IPS DF 19.7 (cell line): Measurements from ENCODE around the gene BACH2.
A peak's percentile ranks its signal among the peaks of the same experiment; 100 is the strongest.
"Not testable (repeated sequence)": the region's sequence is repeated elsewhere in the genome, so short reads cannot be mapped to it uniquely, and the experiment has no call there.

Source experiments
- DNase-seq: peaks from one replicate; pipeline ENCODE4 v3.0.0-alpha.2; 2013; ENCODE audit warnings: low read depth, low spot score

The BACH2 gene

DNA sequence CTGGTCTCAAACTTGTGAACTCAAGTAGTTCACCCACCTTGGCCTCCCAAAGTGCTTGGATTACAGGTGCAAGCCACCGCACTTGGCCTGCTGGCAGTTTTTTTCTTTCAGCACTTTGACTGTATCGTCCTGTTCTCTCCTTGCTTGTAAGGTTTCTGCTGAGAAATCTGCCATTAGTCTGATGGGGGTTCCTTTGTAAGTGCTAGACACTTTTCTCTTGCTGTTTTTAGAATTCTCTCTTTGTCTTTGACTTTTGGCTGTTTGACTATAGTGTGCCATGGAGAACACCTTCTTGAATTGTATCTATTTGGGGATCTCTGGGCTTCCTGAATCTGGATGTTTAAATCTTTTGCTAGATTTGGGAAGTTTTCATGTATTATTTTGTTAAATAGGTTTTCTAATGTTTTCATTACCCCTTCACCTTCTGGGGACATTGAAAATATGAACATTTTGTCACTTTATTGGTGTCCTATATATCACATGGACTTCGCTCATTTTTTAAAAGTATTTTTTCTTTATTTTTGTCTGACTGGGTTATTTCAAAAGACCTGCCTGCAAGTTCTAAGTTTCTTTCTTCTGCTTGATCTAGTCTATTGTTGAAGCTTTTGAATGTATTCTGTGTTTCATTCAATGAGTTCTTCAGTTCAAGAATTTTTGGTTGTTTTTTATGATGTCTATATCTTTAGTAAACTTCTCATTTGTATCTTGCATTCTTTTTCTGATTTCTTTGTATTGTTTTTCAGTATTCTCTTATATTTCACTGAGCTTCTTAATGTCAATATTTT is 380.3 kb downstream of the BACH2 start:
- DNase-seq, result no peak

DNA sequence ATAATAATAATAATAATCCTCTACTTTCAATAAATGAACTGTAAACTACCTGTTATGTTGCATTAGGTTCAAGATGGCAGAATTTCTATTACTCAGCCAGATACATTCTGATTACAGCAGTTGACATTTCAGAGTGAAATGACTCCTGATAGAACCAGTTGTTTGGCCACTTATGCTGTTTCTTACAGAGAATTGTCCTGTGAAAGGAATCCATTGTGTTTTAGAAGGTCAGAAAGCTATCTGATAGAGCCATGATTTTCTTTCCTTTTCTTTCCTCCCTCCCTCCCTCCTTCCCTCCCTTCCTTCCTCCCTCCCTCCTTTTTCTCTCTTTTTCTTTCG is 385.8 kb downstream of the BACH2 start:
- no peak for DNase-seq

DNA sequence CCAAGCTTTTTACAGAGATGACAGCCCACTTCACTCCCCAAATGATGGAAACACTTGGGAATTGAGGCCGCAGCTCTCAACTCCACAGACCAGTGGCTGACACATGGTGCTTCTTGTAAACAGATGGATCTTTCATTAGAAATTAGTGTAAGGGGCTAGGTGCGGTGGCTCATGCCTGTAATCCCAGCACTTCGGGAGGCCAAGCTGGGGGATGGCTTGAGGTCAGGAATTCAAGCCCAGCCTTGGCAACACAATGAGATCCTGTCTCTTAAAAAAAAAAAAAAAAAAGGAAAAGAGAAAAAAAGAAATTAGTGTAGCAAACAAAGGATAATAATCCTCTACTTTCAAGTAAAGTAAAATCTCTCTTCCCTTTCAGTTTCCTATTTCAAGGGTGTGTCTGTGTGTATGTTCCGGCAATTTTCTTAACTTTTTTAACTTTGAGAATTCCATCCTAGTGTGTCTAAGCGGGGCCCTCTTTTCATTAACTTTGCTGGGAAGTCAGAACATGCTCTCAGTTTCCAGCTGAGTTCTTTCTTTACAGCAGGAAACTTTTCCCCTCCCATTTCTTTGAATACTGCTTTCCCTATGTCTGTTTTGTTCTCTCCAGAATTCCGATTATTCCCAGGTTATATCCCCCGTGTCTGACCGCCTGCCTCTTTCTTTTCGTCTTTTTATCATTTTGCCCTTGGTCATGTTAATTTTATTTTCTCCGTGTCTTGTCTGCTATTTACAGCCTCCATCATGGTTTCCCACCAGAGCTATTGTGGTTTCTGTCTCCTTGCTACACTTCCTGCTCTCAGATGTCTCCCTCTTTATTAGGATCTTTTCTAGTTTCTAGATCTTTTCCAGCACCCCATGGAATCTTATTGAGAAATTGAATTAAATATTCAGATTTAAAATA is 386.4 kb downstream of the BACH2 start:
- DNase-seq, result not testable (repeated sequence)

DNA sequence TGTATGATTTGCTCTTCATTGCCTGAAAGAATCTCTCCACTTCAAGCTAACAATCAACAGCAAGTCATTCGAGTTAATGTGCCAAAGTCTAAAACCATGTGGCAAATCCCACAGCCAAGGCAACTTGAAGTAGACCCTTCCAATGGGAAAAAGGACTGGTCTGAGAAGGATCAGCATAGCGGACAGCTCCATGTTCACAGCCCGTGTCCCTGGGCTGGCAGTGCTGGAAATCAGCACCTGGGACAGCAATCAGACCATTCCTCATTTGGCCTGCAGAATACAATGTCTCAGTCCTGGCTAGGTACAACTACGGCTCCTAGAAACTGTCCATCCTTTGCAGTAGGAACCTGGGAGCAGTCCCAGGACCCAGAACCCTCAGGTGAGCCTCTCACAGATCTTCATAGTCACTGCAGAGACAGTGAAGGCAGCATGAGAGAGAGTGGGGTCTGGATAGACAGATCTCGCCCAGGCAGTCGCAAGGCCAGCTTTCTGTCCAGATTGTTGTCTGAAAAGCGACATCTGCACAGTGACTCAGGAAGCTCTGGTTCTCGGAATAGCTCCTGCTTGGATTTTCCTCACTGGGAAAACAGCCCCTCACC is 401.3 kb downstream of the BACH2 start:
- peak; percentile 57 for DNase-seq

DNA sequence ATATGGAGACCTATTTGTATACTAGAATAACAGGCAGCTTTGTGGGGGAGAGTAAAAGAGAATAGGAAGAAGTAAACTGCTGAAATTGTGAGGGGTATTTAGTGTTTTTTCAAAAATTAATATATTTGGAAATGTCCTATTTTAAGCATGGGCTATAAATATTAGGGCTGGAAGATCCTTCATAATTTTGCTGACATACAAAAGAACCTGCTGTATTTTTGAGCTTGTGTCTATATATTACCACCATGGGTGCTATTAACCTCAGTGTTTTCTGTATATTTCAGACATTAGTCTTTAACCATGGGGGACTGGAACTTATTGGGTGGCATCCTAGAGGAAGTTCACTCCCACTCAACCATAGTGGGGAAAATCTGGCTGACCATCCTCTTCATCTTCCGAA is 402.5 kb downstream of the BACH2 start, which contains the start of gene GJA10:
GJA10 (plus strand) TSS at position 301 of the 400 bp plus-strand sequence; CDS start at position 301, 0 bp downstream.
- DNase-seq, result no peak

DNA sequence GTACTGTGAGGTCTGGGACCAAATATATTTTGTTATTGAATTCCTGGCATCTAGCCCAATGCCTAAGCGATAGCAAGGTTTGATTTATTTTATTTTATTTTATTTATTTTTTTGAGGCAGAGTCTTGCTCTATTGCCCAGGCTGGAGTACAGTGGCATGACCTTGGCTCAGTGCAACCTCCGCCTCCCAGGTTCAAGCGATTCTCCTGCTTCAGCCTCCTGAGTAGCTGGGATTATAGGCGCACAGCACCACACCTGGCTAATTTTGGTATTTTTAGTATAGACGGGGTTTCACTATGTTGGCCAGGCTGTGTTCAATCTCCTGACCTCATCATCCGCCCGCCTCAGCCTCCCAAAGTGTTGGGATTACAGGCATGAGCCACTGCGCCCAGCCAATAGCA is 404.1 kb downstream of the BACH2 start:
- not testable (repeated sequence) for DNase-seq

DNA sequence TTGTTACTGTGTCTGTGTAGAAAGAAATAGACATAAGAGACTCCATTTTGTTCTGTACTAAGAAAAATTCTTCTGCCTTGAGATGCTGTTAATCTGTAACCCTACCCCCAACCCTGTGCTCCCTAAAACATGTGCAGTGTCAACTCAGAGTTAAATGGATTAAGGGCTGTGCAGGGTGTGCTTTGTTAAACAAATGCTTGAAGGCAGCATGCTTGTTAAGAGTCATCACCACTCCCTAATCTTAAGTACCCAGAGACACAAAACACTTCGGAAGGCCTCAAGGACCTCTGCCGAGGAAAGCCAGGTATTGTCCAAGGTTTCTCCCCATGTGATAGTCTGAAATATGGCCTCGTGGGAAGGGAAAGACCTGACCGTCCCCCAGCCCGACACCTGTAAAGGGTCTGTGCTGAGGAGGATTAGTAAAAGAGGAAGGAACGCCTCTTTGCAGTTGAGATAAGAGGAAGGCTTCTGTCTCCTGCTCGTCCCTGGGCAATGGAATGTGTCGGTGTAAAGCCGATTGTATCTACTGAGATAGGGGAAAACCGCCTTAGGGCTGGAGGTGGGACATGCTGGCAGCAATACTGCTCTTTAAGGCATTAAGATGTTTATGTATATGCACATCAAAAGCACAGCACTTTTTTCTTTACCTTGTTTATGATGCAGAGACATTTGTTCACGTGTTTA is 405.7 kb downstream of the BACH2 start:
- DNase-seq, result not testable (repeated sequence)

DNA sequence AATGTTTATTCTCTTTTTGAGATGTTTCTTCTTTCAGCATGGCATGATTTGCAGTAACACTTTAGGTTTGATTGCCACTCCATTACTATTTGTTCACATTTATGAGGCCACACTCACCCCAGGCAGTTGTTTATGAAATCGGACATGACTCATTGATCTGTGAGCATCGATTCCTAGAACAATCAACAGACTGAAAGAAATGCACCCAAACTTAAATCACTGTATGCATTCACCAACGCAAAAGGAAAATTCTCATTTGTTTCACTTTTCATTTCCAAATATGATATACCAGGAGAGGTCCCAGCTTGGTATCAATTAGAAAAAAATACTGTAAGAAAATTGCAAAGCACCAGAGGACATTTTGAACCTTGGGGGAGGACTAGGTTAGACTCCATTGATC is 407.8 kb downstream of the BACH2 start:
- DNase-seq, result no peak

DNA sequence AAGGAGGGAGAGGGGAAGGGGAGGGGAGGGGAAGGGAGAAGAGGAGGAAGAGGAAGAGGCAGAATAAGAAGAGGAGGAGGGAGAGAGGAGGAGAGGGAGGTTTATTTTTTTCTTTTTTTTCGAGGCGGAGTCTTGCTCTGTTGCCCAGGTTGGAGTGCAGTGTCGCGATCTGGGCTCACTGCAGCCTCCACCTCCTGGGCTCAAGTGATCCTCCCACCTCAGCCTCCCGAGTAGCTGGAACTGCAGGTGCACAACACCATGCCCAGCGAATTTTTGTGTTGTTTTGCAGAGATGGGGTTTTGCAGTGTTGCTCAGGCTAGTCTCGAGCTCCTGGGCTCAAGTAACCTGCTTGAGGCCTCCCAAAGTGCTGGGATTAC is 408.5 kb downstream of the BACH2 start:
- no peak for DNase-seq

DNA sequence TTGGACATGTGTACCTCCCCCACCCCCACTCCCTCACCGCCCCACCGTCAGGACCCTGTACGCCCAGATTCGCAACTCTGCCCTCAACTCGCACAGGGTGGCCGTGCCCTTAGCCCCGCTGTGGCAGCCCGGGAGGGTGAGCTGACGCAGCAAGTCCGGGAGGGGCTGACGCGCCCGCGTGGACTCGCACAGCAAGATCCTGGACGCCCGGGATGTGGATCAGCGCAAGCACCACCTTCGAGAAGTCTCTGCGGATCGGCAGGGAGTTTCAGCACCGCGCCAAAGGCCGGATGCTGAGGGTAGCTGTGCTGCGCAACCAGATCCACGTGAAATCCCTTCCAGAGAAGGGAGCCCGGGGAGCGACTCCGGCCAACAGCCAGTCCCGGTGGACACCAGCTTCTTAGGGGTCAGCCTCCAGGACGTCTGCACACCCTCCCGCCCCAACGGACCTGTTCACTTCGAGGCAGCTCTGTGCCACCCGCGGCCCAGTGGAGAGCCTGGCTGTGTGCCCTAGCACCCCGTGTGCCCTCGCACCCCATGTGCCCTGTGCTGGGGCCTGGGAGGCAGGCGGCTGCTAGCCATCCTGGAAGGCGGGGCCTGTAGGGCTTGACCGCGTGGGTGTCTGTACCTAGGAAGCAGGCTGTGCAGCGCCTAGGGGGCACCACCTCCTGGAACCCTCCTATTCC is 409.0 kb downstream of the BACH2 start:
- DNase-seq, result no peak

DNA sequence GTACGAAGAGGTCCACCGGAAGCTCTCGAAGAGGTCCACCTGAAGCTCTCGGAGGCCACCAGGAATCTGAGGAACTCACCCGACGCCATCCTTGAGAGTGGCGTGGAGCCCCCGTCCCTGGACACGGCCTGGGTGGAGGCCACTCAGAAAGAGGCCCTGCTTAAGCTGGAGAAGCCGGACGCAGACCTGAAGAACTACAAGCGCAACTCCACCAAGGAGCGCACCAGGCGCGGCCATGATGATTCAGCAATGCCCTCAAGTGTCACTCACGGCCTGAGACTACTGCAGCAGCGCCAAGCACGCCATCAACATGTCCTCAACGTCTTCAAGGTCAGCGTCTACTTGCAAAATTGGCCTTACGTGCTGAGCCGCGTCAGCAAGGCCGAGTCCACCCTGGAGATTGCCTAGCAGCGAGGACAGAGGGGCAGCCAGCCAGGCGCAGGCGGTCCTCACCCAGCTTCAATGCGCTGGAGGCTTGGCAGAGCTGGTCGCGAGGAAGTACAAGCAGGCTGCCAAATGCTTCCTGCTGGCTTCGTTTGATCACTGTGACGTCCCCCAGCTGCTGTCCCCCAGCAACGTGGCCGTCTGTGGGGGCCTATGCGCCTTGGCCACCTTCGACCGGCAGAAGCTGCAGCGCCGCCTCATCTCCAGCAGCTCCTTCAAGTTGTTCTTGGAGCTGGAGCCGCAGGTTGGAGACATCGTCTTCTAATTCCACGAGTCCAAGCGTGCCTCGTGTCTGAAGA is 410.1 kb downstream of the BACH2 start:
- no peak for DNase-seq
